Stimulated activated CD8-positive, alpha-beta memory T cell treated with anti-CD3 and anti-CD28 coated beads, Interleukin-15, amount 100 ng/mL, for 4 hours (primary cell): ENCODE data around the gene CDH8.

ENCODE experiments used
- DNase-seq, 2 donors: peaks; one replicate each; pipeline ENCODE4 v3.0.0-alpha.2; 2020; ENCODE audit warnings: low read depth in 2 of 2

Gene CDH8, protein sequence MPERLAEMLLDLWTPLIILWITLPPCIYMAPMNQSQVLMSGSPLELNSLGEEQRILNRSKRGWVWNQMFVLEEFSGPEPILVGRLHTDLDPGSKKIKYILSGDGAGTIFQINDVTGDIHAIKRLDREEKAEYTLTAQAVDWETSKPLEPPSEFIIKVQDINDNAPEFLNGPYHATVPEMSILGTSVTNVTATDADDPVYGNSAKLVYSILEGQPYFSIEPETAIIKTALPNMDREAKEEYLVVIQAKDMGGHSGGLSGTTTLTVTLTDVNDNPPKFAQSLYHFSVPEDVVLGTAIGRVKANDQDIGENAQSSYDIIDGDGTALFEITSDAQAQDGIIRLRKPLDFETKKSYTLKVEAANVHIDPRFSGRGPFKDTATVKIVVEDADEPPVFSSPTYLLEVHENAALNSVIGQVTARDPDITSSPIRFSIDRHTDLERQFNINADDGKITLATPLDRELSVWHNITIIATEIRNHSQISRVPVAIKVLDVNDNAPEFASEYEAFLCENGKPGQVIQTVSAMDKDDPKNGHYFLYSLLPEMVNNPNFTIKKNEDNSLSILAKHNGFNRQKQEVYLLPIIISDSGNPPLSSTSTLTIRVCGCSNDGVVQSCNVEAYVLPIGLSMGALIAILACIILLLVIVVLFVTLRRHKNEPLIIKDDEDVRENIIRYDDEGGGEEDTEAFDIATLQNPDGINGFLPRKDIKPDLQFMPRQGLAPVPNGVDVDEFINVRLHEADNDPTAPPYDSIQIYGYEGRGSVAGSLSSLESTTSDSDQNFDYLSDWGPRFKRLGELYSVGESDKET

DNA sequence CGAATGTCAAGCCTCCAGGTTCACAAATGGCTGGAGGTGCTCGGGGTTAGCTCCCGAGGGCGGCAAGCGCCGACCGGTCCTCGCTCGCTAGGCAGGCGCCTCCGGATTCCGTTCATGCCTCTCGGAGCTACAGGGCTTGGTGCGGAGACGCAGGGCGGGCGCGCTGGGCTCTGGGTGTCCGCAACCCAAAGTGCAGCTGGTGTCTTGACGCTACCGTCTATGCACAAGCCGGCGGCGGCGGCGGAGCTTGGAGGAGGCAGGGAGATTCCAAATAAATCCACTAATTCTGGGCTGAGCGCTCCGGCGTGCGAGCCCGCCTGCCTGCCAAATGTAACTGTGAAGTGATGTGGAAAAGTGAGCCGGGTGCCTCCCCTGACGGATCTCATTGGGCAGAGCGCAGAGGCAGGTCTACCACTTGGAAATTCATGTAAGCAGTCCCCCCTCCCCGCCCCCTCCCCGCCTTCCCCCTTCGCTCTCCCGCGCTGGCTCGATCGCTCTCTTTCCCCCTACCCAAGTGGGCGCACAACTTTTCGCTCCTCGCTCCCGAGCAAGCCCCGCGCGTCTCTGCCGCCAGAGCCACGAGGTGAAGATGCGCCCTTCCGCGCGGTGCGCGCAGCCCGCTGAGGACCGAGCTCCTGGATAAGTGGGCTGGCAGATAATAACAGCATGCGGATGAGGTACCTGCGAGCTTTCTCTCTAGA is at the start of gene CDH8:
CDH8 (minus strand) TSS at position 338 of the 701 bp plus-strand sequence. CDS start 15,035 bp downstream, outside the sequence.
- DNase-seq, result no peak

DNA sequence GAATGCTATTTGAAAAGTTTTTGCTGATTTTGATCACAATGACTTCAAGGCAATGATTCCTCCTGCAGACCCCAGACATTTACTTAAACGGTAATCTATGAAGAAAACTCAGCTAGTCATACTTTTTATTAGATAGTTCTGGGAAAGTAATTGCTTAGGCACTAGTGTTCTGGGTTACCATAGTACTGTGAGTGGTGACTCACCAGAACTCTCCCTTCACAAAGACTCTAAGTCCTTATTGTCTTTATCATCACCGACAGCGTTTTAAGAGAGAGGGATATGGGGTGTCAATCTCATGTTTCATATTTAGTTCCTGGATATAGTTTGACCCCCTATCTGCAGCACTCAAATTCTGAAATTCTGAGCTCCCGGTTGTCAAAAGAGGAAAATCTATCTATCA is 43.0 kb upstream of the CDH8 start:
- DNase-seq, result no peak

DNA sequence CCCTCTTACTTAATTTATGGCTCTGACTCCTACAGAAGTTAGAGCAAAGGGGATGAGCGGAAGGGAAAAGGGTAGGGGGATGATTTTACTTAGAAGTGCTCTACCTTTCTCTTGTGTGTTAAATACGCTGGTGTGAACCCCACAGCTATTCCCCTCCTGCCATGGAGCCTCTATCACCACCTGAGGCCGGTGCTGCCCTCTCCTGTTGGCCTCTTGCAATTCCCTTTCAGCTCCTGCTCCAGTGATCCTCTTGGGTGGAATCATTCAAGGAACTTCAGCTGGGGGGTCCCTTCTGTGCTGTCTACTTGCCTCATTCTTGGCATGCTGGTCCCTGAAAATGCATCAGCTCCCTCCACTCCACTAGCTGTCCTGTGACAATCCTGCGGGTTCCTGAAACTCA is 41.8 kb upstream of the CDH8 start:
- no peak for DNase-seq

DNA sequence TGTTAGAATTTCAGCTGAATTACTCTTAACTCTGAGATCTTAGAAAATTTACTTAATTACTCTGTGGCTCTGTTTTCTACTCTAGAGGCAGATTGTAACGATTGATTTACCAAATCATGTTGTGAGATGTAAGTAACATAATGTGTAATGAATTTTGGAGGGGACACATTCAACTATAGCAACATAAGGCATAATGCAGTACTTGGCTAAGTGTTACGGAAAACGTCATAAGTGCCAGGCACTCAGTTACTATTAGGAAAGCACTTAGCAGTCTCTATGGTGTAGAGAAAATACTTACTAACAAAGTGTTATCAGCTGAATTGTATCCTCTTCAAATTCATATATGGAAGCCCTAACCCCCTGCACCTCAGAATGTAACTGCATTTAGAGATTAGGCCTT is 40.6 kb upstream of the CDH8 start:
- no peak for DNase-seq

DNA sequence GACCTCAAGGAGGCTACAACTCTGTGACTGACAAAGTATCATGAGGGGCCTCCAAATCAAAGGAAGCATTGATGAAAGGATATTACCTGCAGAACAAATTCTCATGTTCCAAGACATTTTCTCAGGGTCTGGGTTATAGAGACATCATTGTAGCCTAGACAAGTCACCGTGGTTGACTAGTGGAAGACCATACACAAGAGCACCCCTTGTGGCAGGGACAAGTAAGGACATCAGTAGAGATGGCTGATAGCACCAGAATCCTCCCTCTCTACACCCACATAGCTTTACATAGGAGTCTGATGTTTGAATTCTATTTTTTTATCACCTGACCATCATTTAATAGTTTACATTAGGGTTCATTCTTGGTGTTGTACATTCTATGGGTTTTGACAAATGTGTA is 32.5 kb upstream of the CDH8 start:
- DNase-seq, result no peak

DNA sequence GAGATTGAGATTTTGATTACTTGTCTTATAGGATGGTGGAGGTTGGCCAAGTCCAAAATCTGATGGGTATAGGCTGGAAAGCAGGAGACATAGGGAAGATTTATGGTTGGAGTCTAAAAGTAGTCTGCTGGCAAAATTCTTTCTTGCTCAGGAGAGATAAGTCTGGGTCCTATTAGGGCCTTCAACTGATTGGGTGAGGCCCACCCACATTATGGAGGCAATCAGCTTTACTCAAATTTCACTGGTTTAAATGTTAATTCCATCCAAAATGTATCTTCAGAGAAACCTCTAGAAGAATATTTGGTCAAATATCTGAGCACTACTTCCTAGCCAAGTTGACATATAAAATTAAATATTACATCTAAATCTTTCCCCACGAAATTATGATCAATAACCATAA is 31.7 kb upstream of the CDH8 start:
- no peak for DNase-seq

DNA sequence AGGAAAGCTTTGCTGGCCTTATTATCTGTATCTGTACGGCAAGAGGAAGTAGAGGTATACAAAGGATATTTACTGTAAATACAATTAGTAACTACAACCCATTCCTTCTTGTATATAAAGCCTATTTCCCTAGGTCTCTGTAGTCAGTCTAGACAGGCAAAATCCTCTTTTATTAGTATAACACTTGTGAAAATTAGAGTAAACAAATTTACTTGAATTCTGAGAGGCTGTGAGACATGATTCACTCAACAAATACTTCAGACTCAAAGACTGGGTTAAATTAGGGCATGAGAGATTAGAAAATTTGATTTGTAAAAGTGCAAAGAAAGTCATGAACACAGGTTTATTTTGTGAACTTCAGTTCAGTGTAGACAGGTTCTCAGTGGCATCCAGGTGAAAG is 30.9 kb upstream of the CDH8 start:
- DNase-seq, result no peak

DNA sequence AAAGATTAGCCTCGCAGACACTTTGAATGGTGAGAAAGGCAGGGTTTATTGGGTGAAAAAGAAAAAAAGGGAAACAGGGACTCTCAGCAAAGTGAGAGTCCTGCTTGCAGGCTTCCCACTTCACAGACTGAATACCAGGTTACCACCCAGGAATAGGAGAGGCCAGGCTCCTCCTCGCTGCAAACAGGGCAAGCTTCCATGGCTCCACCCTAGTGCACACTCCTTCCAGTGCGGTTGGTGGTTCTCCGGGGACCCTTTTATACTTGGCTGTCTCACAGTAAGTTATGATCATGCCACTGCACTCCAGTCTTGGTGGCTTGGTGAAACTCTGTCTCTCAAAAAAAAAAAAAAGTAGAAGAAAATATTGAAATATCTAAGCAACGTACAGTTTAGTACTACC is 30.5 kb upstream of the CDH8 start:
- no peak for DNase-seq

DNA sequence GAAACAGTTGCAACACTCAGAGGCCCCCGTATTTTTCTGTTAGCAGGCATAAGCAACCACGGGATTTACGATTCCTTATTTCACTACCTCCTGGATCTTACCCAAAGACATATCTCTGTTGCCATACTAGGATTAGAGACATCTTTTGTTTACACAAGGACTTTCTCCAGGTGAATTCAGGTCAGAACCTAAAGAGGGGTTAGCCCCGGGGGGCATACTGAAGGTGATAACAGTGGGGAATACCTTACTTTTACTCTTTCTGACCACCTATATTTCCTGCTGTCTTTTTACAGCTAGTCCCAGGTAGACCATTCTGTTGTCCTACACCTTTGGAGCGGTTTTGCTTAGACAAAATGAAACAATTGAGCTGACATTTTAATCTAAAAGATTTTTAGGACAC is 27.9 kb upstream of the CDH8 start:
- DNase-seq, result no peak

DNA sequence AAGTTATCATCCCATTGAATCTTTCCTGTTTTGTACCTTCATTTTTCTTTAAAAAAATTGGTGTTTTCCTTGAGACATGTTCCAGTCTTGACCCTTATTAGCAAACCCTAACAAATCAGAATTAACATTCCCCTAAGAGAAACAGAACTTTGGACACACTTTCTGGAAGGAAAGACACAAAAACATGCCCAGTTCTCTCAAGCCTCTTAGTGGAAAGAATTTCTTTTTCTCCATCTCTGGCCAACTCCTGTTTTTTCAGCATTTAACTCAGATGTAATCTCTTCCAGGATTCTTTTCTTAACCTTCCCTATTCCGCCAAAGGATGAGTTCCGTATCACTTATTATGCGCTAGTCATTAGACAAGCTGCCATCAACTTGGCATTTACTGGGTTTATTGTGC is 23.9 kb upstream of the CDH8 start:
- no peak for DNase-seq

DNA sequence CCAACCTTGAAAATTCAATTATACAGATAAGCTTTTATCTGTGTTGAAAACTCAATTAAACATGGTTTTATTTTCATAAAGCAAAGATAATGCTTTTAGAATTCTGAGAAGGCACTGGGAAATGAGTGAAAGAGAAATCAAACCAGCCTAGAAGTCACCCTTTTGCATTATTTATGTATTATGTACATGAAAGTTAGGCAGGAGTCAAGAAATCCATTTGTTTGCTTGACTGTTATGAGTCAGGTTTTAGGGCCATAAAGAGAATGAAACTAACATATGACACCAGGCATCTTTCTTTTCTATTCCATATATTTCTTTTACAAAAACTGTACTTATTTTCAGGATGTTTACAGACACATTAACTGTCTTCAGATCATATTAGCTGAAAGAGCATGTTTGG is 23.3 kb upstream of the CDH8 start:
- no peak for DNase-seq

DNA sequence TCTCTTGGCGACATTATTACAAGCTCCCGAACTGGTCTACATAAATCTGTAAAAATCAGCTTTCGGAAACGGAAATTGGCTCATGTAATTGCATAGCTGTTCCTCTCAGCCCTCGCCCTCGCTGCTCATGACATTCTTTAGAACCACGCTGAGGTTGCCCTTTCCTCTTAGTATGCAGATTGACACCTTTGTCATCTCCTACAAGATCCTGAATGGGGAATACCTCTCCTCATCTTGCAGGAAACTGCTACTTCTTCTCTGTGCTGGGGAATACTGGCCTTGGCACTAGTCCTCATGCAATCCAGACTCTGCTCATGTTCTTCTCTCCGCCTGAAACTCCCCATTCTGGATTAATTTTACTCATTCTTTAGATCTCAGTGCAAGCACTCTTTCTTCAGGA is 22.2 kb upstream of the CDH8 start:
- no peak for DNase-seq

DNA sequence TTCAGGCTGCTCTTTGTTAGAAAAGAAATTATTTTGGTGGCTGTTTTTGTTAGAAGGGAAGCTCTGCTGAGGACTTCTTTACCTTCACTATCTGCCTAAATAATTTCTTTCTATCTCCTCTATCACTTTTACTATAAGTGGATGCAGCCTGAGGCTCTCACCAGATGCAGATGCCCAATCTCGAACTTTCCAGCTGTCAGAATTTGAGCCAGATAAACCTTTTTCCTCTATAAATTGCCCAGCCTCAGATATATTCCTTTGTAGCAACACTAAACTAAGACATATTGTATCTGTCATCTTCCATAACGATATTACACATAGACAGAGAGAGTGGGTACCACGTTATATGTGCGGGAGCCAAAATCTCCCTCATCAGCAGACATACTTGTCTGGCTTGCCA is 15.7 kb upstream of the CDH8 start:
- no peak for DNase-seq

DNA sequence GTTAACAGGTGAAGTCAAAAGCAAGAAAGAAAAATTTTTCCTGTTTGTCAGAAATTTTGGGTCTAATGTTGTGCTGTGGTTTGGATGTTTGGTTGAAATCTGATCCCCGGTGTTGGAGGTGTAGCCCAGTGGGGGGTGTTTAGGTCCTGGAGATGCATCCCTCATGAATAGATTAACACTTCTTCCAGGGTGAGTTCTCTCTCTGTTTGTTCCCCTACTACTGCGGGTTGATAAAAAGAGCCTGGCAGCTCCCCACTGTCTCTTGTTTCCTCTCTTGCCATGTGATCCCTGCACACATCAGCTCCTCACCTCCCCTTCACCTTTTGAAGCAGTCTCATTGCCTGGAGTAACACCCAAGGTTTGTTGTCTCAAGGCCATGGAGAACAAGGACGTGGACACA is 14.6 kb upstream of the CDH8 start:
- DNase-seq, result no peak

DNA sequence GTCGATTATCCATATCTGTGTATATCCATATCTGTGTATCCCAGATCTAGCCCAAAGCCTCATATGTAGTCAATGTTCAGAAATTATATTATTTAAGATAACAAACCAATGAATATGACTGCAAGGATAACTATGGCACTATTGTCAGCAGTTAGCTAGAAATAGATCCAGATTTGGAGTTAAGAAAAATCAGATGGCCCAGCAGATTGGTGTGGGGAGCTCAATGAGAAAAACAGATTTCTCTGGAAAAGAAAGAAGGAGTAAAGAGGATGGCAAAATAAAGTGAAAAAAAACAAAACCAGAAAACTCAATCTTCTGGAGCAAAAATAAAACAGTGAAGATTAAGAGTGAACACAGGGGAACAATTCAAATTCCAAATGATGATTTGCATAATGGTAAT is 10.6 kb upstream of the CDH8 start:
- no peak for DNase-seq

DNA sequence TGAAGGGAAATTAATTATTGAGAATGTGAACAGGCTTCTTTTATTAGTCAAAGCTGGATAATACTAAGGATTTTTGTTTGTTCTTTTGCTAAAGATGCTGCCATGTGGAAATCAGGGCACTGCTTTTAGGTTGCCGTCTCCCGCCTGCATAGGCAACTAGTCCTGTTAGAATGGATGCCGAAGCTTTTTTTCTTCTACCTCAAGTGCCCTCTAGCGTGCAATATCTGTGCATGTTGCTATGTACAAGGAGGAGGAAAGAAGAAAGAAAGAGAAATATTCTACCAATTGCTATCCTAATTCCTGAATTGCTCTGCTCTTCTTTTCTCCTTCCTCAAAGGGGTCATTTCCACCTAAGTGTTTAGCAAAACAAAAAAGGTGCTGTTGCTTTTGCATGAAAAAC is 5.2 kb upstream of the CDH8 start:
- no peak for DNase-seq

DNA sequence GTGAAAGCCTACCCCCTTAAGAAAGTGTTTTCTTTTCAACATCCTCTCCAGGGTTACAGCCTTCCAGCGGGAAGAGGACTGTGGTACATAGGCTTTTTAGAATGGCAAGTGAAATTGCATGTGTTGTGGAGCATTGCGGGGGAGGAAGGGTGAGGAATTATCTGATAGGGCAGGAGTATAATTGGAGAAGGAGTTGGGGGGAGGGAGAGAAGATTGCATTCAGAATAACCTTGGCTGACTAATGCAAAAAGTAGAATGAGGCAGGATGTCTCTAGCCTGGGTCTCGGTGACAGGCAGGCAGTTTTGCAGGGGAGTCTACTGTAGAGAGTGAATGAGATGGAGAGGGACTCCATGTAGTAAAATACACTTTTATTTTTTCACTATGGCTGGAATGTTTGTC is 2.4 kb upstream of the CDH8 start:
- no peak for DNase-seq

DNA sequence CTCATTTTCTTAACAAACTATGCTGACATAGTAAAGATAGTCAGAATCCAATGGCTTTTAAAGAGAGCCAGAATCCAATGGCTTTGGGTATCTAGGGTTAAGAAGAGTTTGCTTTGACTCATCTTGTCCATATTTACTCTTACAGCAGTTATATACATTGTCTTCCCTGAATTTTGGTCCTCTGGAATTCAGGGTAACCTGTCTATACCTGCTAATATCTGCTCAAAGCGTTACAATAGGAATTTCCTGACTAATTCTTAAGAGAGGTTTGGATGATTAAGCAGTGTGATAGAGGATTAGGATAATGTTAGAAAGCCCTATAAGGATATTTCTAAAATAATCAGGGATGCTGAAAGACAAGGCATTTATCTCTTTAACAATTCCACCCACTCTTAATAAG is 2.0 kb upstream of the CDH8 start:
- no peak for DNase-seq

DNA sequence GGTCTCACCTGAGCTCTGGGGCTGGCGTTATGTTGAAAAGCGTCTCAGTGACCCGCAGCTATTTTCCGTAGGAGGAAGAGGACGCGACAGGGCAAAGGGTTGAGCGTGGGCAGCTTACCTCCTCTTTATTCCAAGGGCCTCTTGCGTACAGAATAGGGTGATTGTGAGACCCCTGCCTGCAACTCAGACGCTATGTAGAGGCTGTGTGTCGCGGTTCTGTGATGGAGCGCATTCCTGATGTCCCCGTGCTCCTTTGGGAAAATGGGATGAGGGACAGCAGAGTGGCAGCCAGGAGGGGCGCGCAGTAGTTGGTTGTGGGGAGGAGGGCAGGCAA is 531 bp upstream of the CDH8 start:
- DNase-seq, result no peak

DNA sequence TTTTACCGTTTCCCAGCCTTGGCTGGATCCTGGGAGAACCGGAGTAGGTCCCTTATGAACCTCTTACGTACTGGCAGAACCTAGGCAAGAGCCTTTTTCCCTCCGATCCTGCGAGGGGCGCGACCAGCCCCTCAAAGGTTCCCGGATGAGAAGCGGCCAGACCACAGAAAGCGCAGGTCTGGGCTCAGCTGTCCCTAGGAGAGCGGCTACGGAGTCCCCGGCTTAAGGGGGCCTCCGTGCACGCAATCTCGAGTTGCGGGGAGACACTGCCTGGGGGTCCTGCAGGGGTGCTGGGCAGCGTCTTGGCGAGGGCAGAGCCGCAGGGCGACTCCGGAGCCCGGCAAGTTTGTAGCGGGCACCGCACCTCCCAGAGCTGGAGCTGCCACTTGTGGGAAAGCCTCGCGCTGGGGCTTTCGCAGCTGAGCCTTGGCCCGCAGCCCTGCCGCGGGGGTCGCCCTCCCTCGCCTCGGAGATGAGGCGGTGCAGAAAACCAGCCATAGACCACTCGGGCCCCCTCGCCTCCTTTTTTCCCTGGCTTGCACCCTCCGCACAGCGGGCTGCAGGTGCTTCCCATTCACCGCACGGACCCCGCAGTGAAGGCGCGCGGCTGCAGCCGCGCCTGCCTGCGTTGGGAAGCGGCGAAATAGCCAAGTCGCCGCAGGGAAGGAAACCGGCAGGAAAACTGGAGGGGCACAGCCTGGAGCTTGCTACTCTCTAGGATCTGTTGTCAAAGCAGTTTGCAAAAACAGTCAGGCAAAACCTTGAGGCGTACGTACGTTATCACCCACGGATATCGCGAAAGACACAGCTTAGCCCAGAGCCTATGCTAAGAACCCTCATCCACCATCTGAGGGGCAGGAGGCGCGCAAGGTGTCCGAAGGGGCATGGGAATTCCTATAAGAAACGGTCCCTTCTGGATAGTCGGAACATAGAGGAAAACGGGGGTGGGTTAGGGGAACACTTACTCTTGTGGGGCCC is 834 bp downstream of the CDH8 start:
- no peak for DNase-seq

DNA sequence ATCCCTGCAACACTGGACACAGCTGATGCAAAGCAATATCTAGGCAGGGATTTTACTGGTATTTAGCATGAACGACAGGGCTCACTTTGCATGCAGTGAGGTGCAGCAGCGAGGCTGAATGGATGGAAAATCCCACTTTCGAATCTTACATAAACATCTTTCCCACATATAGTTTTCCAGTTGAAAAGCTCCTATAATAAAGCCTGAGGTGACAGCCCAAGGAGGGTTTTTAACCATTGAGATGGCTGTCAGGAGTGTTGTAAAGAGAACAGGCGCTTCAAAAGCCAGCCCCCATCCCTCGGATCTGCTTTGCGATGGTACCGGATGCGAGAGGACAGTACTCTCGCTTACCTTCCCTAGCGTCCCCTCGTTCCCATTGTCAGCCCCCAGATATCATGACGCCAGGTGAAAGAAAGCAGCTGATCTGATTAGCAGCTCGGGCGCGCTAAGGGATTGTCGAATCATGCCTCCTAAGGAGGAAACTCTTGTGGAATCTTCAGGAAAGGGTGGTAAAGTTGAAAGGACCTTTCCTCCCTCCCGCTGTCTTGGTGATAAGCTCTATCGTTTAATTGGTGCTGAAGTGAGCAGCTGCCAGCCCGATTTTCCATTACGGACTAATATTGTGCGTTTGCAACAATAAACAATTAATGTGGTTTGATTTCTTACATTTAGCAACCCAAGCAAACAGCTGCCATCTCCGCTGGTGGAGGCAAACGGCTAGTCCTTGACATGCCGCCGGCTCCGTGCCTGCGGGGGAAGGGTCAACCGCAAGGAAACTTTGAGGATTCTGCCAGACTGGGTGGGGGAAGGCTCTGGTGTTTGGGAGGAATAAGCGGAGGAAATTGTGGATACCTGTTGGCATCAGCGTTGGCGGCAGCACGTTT is 1.8 kb downstream of the CDH8 start:
- DNase-seq, result no peak
